Measurements from ENCODE around the gene EBF3.

DNA sequence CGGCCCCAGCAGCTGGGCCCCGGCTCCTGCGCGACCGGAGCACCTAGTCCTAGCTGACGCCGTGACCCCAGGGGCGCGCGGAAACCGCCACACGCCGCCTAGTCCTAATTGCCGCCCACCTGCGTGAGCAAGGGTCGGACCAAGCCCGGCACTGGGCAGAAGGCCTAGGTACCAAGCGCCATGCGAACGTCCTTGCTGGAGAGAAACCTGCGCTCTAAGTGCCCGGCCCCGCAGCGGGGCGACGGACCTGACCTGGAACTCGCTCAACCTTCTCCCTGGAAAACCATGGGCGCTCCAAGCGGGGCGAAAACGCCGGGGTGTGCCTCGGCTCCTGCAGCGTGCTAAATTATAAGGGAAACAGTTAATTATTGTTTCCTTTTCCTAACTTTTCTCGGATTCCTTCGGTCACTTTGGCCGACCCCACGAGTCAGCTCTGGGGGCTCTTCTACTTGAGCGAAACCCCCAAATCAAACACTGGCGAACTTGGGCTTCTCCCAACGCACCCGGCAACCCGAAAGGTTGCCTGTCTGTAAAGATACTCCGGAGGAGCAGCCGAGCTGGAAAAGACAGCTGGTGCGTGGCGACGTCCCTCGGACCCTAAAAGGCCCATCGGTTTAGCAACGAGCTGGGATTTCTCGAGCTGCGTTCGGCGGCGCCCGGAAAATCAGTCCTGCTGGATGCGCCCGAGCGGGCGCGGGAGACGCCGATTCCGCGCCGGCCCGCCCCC is 5.3 kb upstream of the EBF3 start:
- TF ChIP-seq CTCF (conservative IDR thresholded peaks at IDR 0.05; ENCODE audit: low read depth, low read length) (peak; percentile 35; the same call in 1 of the 2 replicates), EZH2 (IDR thresholded peaks at IDR 0.05; ENCODE audit: borderline replicate concordance, low read depth, low read length, poor library complexity, severe bottlenecking) (no peak)

All from A673 (cell line).